SU-DHL-6 (cell line): ENCODE data around the gene TSGA10IP.

Source experiments
- H2AFZ ChIP-seq: fragments of 200-600 bp; sonication (generic); 2 replicates; pipeline ENCODE4 v1.6.1; 2014; ENCODE audit warnings: low read depth, mild to moderate bottlenecking, moderate library complexity, mixed read lengths, antibody characterized with exemption, low read length; ENCODE audit not compliant: severe bottlenecking
- H3F3A ChIP-seq: fragments of 200-600 bp; shearing (Covaris generic); 2 replicates; pipeline ENCODE4 v1.6.0; 2016; ENCODE audit warnings: antibody characterized with exemption, mild to moderate bottlenecking; ENCODE audit not compliant: insufficient read depth
- H3K27ac ChIP-seq: fragments of 200-600 bp; sonication (generic); 2 replicates; pipeline ENCODE4 v1.5.1; 2016; ENCODE audit warnings: low read depth, mild to moderate bottlenecking, low read length, moderate library complexity, mixed read lengths
- H3K27me3 ChIP-seq: fragments of 200-600 bp; sonication (generic), shearing (Covaris generic); 2 replicates; pipeline ENCODE4 v1.6.0; 2014; ENCODE audit warnings: mild to moderate bottlenecking, low read length
- H3K36me3 ChIP-seq: fragments of 200-600 bp; sonication (generic); 2 replicates; pipeline ENCODE4 v1.6.1; 2014; ENCODE audit warnings: mild to moderate bottlenecking, low read length, mixed read lengths
- H3K4me2 ChIP-seq: fragments of 300-600, 200-600 bp; shearing (Covaris generic), sonication (generic); 2 replicates; pipeline ENCODE4 v1.6.0; 2014; ENCODE audit warnings: low read length, low read depth, mild to moderate bottlenecking; ENCODE audit not compliant: poor library complexity, severe bottlenecking
- H3K4me3 ChIP-seq: fragments of 200-600 bp; sonication (generic); 2 replicates; pipeline ENCODE4 v1.5.1; 2014; ENCODE audit warnings: antibody characterized with exemption, low read length, mild to moderate bottlenecking, mixed read lengths; ENCODE audit not compliant: insufficient read depth, poor library complexity, severe bottlenecking
- H3K79me2 ChIP-seq: fragments of 200-600 bp; sonication (generic); 2 replicates; pipeline ENCODE4 v1.6.1; 2014; ENCODE audit warnings: mild to moderate bottlenecking, low read length, moderate library complexity; ENCODE audit not compliant: insufficient read depth
- H3K9ac ChIP-seq: fragments of 200-600 bp; sonication (generic); 2 replicates; pipeline ENCODE4 v1.7.0; 2014; ENCODE audit warnings: mild to moderate bottlenecking, low read length
- H3K9me2 ChIP-seq: fragments of 200-600 bp; sonication (generic); replicated peaks from 2 replicates; pipeline ENCODE4 v1.6.1; 2014; ENCODE audit warnings: low read length; ENCODE audit not compliant: insufficient read depth
- H3K9me3 ChIP-seq: fragments of 200-600 bp; sonication (generic); 2 replicates; pipeline ENCODE4 v1.6.1; 2014; ENCODE audit warnings: low read length, mixed read lengths; ENCODE audit not compliant: insufficient read depth
- H4K20me1 ChIP-seq: fragments of 200-600 bp; sonication (generic); 2 replicates; pipeline ENCODE4 v1.6.1; 2014; ENCODE audit warnings: low read depth, mild to moderate bottlenecking, antibody characterized with exemption, low read length, moderate library complexity, mixed read lengths
- CTCF ChIP-seq: fragments of 200-600 bp; sonication (generic); IDR thresholded peaks from one replicate; pipeline ENCODE4 v1.5.1; 2017; ENCODE audit warnings: antibody characterized with exemption, mild to moderate bottlenecking, low read length, moderate library complexity; ENCODE audit not compliant: insufficient read depth, poor library complexity, severe bottlenecking
- EZH2phosphoT487 ChIP-seq: fragments of 200-600 bp; sonication (generic), shearing (Covaris generic); conservative IDR thresholded peaks from 2 replicates; pipeline ENCODE4 v1.6.1; 2018; ENCODE audit warnings: mild to moderate bottlenecking, antibody characterized with exemption, low read length, moderate library complexity, mixed read lengths

TSGA10IP gene

GRCh38 chr11:65919573-65920371 lies 25.5 kb upstream of the TSGA10IP start:
- Histone ChIP-seq H3K9ac (peak overlapping the region; percentile 67), H3F3A (no peaks in the 10 kb centered on the region), H3K27me3 (no peaks in the 10 kb centered on the region), H3K79me2 (no peaks in the 10 kb centered on the region), H3K27ac (no peak overlapping the region), H2AFZ (peak overlapping the region; percentile 29), H3K9me2 (no peaks in the 10 kb centered on the region), H3K4me2 (peak overlapping the region; percentile 81), H3K4me3 (peak overlapping the region; percentile 84), H3K36me3 (no peaks in the 10 kb centered on the region), H3K9me3 (no peaks in the 10 kb centered on the region), H4K20me1 (no peaks in the 10 kb centered on the region)
- TF ChIP-seq CTCF (no peak), EZH2phosphoT487 (no peak)

- Histone ChIP-seq H3K4me2 (peak overlapping the region; percentile 81), H3K27me3 (no peaks in the 10 kb centered on the region), H3K9me3 (no peaks in the 10 kb centered on the region), H2AFZ (no peak overlapping the region), H3K4me3 (peak overlapping the region; percentile 84), H3K9ac (peak overlapping the region; percentile 67), H3F3A (no peaks in the 10 kb centered on the region), H4K20me1 (no peaks in the 10 kb centered on the region), H3K36me3 (no peaks in the 10 kb centered on the region), H3K27ac (no peak overlapping the region), H3K9me2 (no peaks in the 10 kb centered on the region), H3K79me2 (no peaks in the 10 kb centered on the region)
- TF ChIP-seq EZH2phosphoT487 (no peak), CTCF (no peak)
Observed at GRCh38 chr11:65920372-65920802, 24.9 kb upstream of the TSGA10IP start.

DNA sequence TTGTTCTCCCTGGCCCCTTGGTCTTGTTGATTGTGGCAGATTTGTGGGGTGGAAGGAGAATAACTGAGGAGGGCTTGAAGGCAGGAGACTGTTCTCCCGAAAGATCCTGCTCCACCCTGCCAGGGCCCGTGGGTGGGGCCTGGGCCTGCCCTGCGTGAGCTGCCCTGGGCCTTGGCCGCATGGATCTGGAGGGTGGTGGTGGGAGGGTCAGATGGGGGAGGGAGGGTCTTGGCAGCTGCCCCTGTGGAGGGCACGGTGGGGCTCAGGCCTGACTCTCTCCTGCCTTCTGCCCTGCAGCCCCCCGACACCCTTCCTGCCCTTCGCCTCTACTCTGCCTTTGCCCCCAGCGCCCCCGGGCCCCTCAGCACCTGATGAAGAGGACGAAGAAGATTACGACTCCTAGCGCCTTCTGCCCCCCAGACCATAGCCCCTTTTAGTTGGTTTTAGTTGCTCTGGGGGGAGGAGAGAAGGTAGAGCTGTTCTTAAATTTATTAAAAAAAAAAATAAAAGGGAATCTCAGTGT lies 24.2 kb upstream of the TSGA10IP start:
- no peaks in the 10 kb centered on the region for H3K9me3 ChIP-seq
- no peak overlapping the region for H3K4me3 ChIP-seq
- H3F3A ChIP-seq, result no peaks in the 10 kb centered on the region
- no peak overlapping the region for H3K9ac ChIP-seq
- no peak for TF ChIP-seq CTCF
- TF ChIP-seq EZH2phosphoT487, result no peak
- no peaks in the 10 kb centered on the region for H4K20me1 ChIP-seq
- H3K9me2 ChIP-seq, result no peaks in the 10 kb centered on the region
- H2AFZ ChIP-seq, result no peak overlapping the region
- no peaks in the 10 kb centered on the region for H3K36me3 ChIP-seq
- no peaks in the 10 kb centered on the region for H3K79me2 ChIP-seq
- H3K27me3 ChIP-seq, result no peaks in the 10 kb centered on the region
- no peak overlapping the region for H3K27ac ChIP-seq
- no peak overlapping the region for H3K4me2 ChIP-seq
